HepG2 (cell line): ENCODE measurements around the gene JKAMP. TPM values are rescaled to one million over a fixed set of nuclear protein-coding genes. Genes with fewer than 3 reads are reported as not detected.

Experiments
- ARNT2 ChIP-seq: sonication (generic); formaldehyde crosslinking; IDR thresholded peaks from 2 replicates; pipeline ENCODE4 v1.8.0; 2022; ENCODE audit warnings: mild to moderate bottlenecking, low read depth, missing genetic modification reagents, moderate library complexity
- FOSL1 ChIP-seq: sonication (generic); formaldehyde crosslinking; IDR thresholded peaks from 2 replicates; pipeline ENCODE4 v1.9.0; 2021; ENCODE audit warnings: missing genetic modification reagents, borderline replicate concordance
- NFE2 ChIP-seq: sonication (generic); formaldehyde crosslinking; IDR thresholded peaks from 2 replicates; pipeline ENCODE4 v1.4.0; 2020; ENCODE audit warnings: missing genetic modification reagents
- NR0B2 ChIP-seq: sonication (generic); formaldehyde crosslinking; IDR thresholded peaks from 2 replicates; pipeline ENCODE4 v1.4.0; 2020; ENCODE audit warnings: mild to moderate bottlenecking, missing genetic modification reagents
- PRDM4 ChIP-seq: sonication (generic); formaldehyde crosslinking; IDR thresholded peaks from 2 replicates; pipeline ENCODE4 v1.9.0; 2021; ENCODE audit warnings: missing genetic modification reagents, borderline replicate concordance
- SRY ChIP-seq: sonication (generic); formaldehyde crosslinking; IDR thresholded peaks from 2 replicates; pipeline ENCODE4 v1.8.0; 2022; ENCODE audit warnings: mild to moderate bottlenecking, missing genetic modification reagents
- THAP7 ChIP-seq: sonication (generic); formaldehyde crosslinking; IDR thresholded peaks from 2 replicates; pipeline ENCODE4 v1.8.1; 2023; ENCODE audit warnings: mild to moderate bottlenecking, missing genetic modification reagents
- ZBTB33 ChIP-seq: sonication (generic); formaldehyde crosslinking; IDR thresholded peaks from 2 replicates; pipeline ENCODE4 v1.4.0; 2020; ENCODE audit warnings: missing genetic modification reagents
- ZNF547 ChIP-seq: sonication (generic); formaldehyde crosslinking; IDR thresholded peaks from 2 replicates; pipeline ENCODE4 v1.5.1; 2020; ENCODE audit warnings: mild to moderate bottlenecking, missing genetic modification reagents
- ZNF687 ChIP-seq: sonication (generic); formaldehyde crosslinking; IDR thresholded peaks from 2 replicates; pipeline ENCODE4 v1.5.1; 2020; ENCODE audit warnings: mild to moderate bottlenecking, missing genetic modification reagents, moderate library complexity
- ZNF713 ChIP-seq: sonication (generic); formaldehyde crosslinking; IDR thresholded peaks from 2 replicates; pipeline ENCODE4 v1.4.0; 2020; ENCODE audit warnings: mild to moderate bottlenecking, missing genetic modification reagents
- ZNF724P ChIP-seq: sonication (generic); formaldehyde crosslinking; IDR thresholded peaks from 2 replicates; pipeline ENCODE4 v1.8.0; 2022; ENCODE audit warnings: missing genetic modification reagents, borderline replicate concordance
- ZNF766 ChIP-seq: sonication (generic); formaldehyde crosslinking; IDR thresholded peaks from 2 replicates; pipeline ENCODE4 v1.5.0; 2020; ENCODE audit warnings: missing genetic modification reagents, borderline replicate concordance
- polyA plus RNA-seq, 8 experiments: library from polyadenylated mRNA; depleted of rRNA in 3 of 8; stranded (reverse) in 7 of 8; unstranded in 1 of 8; fragments of >200 nt; fragmentation: Illumina TruSeq in 4 of 8; extraction: Trizol in 4 of 8; gene quantifications; 2 replicates each; pipeline versions ENCODE4 v1.2.1 to v1.2.3, GENCODE V29; 2011 to 2016; ENCODE audit warnings: low read depth in 4 of 8, missing spikeins in 1 of 8, mixed read lengths in 1 of 8; ENCODE audit not compliant: insufficient read depth in 1 of 8
- total RNA-seq, 5 experiments: library from RNA; depleted of rRNA; stranded (reverse); fragments of >200 nt; fragmentation: Illumina TruSeq; extraction: Trizol; gene quantifications; 2 replicates each; pipeline ENCODE4 v1.2.3, GENCODE V29; 2016; ENCODE audit warnings: low read depth in 1 of 5
- TF ChIP-seq, protein P1 (sequence below): sonication (generic); formaldehyde crosslinking; IDR thresholded peaks from 2 replicates; pipeline ENCODE4 v1.5.0; 2020; ENCODE audit warnings: missing genetic modification reagents

The JKAMP gene
- total and polyA plus RNA-seq, 2 of the 13 experiments (the other 11 are each of a cell fraction or from before 2014, with no cell fraction given), result 56.4 to 135 TPM

GRCh38 chr14:59464486-59465315 lies 19.6 kb upstream of the JKAMP start (continued):
- TF ChIP-seq ARNT2 (CRISPR knock-in tag) (0 out of 2 replicates have a peak, but pooled peaks have one; percentile 22), NFE2 (CRISPR knock-in tag) (no peak), PRDM4 (no peak), ZNF724P (CRISPR knock-in tag) (no peak), ZBTB33 (no peak), NR0B2 (no peak), ZNF547 (CRISPR knock-in tag) (no peak), ZNF766 (CRISPR knock-in tag) (no peak), THAP7 (0 out of 2 replicates have a peak, but pooled peaks have one; percentile 45), ZNF687 (peak; percentile 76), ZNF713 (CRISPR knock-in tag) (no peak), FOSL1 (no peak), SRY (CRISPR knock-in tag) (no peak)
- TF ChIP-seq, protein P1, sequence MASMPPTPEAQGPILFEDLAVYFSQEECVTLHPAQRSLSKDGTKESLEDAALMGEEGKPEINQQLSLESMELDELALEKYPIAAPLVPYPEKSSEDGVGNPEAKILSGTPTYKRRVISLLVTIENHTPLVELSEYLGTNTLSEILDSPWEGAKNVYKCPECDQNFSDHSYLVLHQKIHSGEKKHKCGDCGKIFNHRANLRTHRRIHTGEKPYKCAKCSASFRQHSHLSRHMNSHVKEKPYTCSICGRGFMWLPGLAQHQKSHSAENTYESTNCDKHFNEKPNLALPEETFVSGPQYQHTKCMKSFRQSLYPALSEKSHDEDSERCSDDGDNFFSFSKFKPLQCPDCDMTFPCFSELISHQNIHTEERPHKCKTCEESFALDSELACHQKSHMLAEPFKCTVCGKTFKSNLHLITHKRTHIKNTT (CRISPR knock-in tag), result no peak
